ENCODE data around the gene TBC1D1.

Gene TBC1D1

DNA sequence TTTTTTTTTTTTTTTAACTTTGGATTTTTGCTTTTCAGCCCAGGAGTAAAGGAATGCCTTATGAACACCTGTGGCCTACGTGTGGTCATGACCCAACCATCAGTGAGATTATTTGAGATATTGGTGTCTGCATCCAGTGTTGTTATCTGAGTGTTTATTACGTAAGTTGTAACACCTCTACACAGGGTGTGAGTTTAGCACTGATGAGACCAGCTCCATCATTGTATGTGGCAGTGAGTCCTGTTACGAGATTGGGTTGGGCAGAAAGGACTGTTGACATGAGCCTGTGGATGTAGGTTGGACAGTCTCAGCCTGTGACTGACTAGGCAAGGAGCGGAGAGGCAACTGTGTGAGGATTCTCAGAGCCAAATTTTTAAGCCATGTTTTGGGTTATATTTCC lies 248.3 kb downstream of the TBC1D1 start:
- no peaks in the 10 kb centered on the region for H3K27me3 Mint-ChIP-seq
- ATAC-seq (replicated peaks; ENCODE audit: extremely low read depth, poor library complexity, severe bottlenecking) (peak; percentile 89), DNase-seq (ENCODE audit: low spot score in 2 of 2) (no peak)
- H3K4me1 Mint-ChIP-seq = peaks cover 17% of the 10 kb centered on the region
- no peak overlapping the region for H3K4me3 Mint-ChIP-seq
- H3K36me3 Mint-ChIP-seq (ENCODE audit: insufficient read depth) = peaks cover 14% of the 10 kb centered on the region
- no peaks in the 10 kb centered on the region for H3K9me3 Mint-ChIP-seq
- H3K27ac Mint-ChIP-seq (ENCODE audit: low read depth) = peak overlapping the region; percentile 53

GRCh38 chr4:38140643-38141203 lies 249.8 kb downstream of the TBC1D1 start:
- no peak for ATAC-seq (replicated peaks; ENCODE audit: extremely low read depth, poor library complexity, severe bottlenecking)
- DNase-seq (ENCODE audit: low spot score in 2 of 2) = no peak
- peaks cover 11% of the 10 kb centered on the region for H3K36me3 Mint-ChIP-seq (ENCODE audit: insufficient read depth)
- no peaks in the 10 kb centered on the region for H3K27me3 Mint-ChIP-seq
- H3K4me3 Mint-ChIP-seq = no peak overlapping the region
- H3K27ac Mint-ChIP-seq (ENCODE audit: low read depth) = no peak overlapping the region
- peaks cover 17% of the 10 kb centered on the region for H3K4me1 Mint-ChIP-seq
- H3K9me3 Mint-ChIP-seq = no peaks in the 10 kb centered on the region

GRCh38 chr4:38141808-38142500 lies 251.1 kb downstream of the TBC1D1 start:
- Mint-ChIP-seq H3K9me3 (no peaks in the 10 kb centered on the region), H3K27me3 (no peaks in the 10 kb centered on the region), H3K27ac (ENCODE audit: low read depth) (no peak overlapping the region), H3K4me3 (no peak overlapping the region), H3K4me1 (peaks cover 17% of the 10 kb centered on the region), H3K36me3 (ENCODE audit: insufficient read depth) (peaks cover 11% of the 10 kb centered on the region)
- no peak for ATAC-seq (replicated peaks; ENCODE audit: extremely low read depth, poor library complexity, severe bottlenecking)
- no peak for DNase-seq (ENCODE audit: low spot score in 2 of 2)

- Mint-ChIP-seq H3K4me3 (no peak overlapping the region), H3K27ac (ENCODE audit: low read depth) (no peak overlapping the region), H3K36me3 (ENCODE audit: insufficient read depth) (peaks cover 4% of the 10 kb centered on the region), H3K9me3 (no peaks in the 10 kb centered on the region), H3K27me3 (no peaks in the 10 kb centered on the region), H3K4me1 (peaks cover 8% of the 10 kb centered on the region)
- ATAC-seq (replicated peaks; ENCODE audit: extremely low read depth, poor library complexity, severe bottlenecking) = no peak
- no peak for DNase-seq (ENCODE audit: low spot score in 2 of 2)
Observed at GRCh38 chr4:38144031-38144430, 253.1 kb downstream of the TBC1D1 start.

GRCh38 chr4:38145033-38145678 lies 254.3 kb downstream of the TBC1D1 start:
- ATAC-seq (replicated peaks; ENCODE audit: extremely low read depth, poor library complexity, severe bottlenecking) (no peak), DNase-seq (ENCODE audit: low spot score in 2 of 2) (no peak)
- H3K36me3 Mint-ChIP-seq (ENCODE audit: insufficient read depth) = no peaks in the 10 kb centered on the region
- no peak overlapping the region for H3K4me3 Mint-ChIP-seq
- H3K27ac Mint-ChIP-seq (ENCODE audit: low read depth) = no peak overlapping the region
- no peaks in the 10 kb centered on the region for H3K4me1 Mint-ChIP-seq
- no peaks in the 10 kb centered on the region for H3K27me3 Mint-ChIP-seq
- no peaks in the 10 kb centered on the region for H3K9me3 Mint-ChIP-seq

DNA sequence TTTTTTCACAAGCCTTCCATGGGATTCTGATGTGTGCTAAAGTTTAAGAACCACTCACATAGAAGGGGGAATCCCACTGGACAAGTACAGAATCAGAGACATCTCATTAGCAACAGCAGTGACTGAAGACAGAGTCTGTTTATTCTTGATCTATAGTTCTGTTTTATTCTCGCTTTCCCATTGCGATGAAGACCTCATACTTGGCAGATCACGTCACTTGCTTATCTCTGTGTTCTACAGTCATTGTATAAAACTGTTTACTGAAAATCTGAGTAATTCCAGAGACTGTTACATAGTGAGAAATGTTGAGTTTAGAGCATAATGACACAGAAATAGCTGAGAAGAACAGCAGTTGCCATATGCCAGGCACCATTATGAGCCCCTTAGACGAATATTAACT lies 254.9 kb downstream of the TBC1D1 start:
- ATAC-seq (replicated peaks; ENCODE audit: extremely low read depth, poor library complexity, severe bottlenecking) (no peak), DNase-seq (ENCODE audit: low spot score in 2 of 2) (no peak)
- Mint-ChIP-seq H3K36me3 (ENCODE audit: insufficient read depth) (no peaks in the 10 kb centered on the region), H3K27me3 (no peaks in the 10 kb centered on the region), H3K4me1 (no peaks in the 10 kb centered on the region), H3K4me3 (no peak overlapping the region), H3K27ac (ENCODE audit: low read depth) (no peak overlapping the region), H3K9me3 (no peaks in the 10 kb centered on the region)

DNA sequence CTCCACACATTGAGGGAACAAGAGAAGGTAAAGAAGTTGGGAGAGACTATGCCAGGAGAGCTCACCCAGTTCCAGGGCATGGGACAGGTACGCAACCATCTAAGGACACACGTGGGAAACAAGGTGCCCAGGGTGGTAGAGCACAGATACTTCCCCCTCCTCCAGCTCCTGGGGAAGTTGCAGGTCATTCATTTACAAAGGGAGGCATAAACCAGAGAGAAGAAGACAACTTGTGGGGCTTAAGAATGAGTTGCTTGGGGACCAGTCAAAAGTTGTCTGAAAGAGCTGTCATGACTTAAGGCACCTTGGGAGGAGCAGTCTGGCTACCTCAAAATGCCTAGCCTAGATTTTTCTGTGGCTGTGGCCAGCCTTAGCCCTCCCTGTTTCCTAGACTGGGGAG lies 255.5 kb downstream of the TBC1D1 start:
- no peaks in the 10 kb centered on the region for H3K4me1 Mint-ChIP-seq
- ATAC-seq (replicated peaks; ENCODE audit: extremely low read depth, poor library complexity, severe bottlenecking) (no peak), DNase-seq (ENCODE audit: low spot score in 2 of 2) (no peak)
- H3K27me3 Mint-ChIP-seq = no peaks in the 10 kb centered on the region
- no peak overlapping the region for H3K4me3 Mint-ChIP-seq
- no peaks in the 10 kb centered on the region for H3K36me3 Mint-ChIP-seq (ENCODE audit: insufficient read depth)
- H3K9me3 Mint-ChIP-seq = no peaks in the 10 kb centered on the region
- H3K27ac Mint-ChIP-seq (ENCODE audit: low read depth) = peak overlapping the region; percentile 52

GRCh38 chr4:38149472-38149996 lies 258.6 kb downstream of the TBC1D1 start:
- DNase-seq (ENCODE audit: low spot score in 2 of 2) (no peak), ATAC-seq (replicated peaks; ENCODE audit: extremely low read depth, poor library complexity, severe bottlenecking) (no peak)
- H3K27me3 Mint-ChIP-seq = no peaks in the 10 kb centered on the region
- H3K27ac Mint-ChIP-seq (ENCODE audit: low read depth) = no peak overlapping the region
- no peak overlapping the region for H3K4me3 Mint-ChIP-seq
- H3K9me3 Mint-ChIP-seq = no peaks in the 10 kb centered on the region
- peaks cover 8% of the 10 kb centered on the region for H3K4me1 Mint-ChIP-seq
- H3K36me3 Mint-ChIP-seq (ENCODE audit: insufficient read depth) = no peaks in the 10 kb centered on the region

- Mint-ChIP-seq H3K4me3 (no peak overlapping the region), H3K27me3 (no peaks in the 10 kb centered on the region), H3K36me3 (ENCODE audit: insufficient read depth) (no peaks in the 10 kb centered on the region), H3K4me1 (peaks cover 14% of the 10 kb centered on the region), H3K9me3 (no peaks in the 10 kb centered on the region), H3K27ac (ENCODE audit: low read depth) (no peak overlapping the region)
- DNase-seq (ENCODE audit: low spot score in 2 of 2) (no peak), ATAC-seq (replicated peaks; ENCODE audit: extremely low read depth, poor library complexity, severe bottlenecking) (no peak)
Observed at GRCh38 chr4:38149997-38150671, 259.2 kb downstream of the TBC1D1 start.

DNA sequence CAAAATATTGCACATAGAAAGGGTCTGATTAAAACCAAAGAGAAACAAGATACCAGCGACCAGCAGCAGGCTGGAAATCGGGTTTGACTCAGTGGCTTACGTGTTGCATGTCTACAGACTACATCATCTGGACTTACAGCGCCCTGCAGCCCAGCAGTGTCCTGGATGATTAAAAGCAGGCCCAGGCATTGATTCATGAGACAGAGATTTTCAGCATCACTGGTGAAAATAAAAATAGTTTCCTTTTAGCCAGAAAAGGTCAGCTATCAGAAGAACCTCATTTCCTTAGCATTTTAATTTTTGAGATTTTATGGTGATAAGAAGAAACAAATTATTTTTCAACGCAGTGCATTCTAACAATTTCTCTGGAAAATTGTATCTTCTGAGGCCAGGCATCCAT lies 259.9 kb downstream of the TBC1D1 start:
- DNase-seq (ENCODE audit: low spot score in 2 of 2) = no peak
- no peak overlapping the region for H3K27ac Mint-ChIP-seq (ENCODE audit: low read depth)
- H3K36me3 Mint-ChIP-seq (ENCODE audit: insufficient read depth) = no peaks in the 10 kb centered on the region

DNA sequence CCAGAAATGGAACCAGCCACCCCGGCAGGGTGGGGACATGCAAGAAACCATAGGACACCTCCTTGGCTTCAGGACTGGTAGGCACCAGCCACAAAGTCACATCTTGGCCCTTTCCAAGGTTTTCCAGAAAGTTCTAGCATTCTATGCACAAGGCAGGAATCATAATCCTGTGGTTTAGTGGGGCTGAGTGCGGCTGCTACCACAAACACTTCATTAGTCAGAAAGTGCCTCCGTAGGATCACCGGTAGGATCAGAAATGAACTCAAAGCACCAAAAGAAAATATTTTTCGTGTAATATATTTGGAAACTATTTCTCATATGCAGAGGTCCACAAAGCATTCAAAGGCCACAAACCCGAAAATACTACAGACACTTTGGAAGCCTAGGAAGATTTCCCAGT lies 261.0 kb downstream of the TBC1D1 start:
- no peak overlapping the region for H3K27ac Mint-ChIP-seq (ENCODE audit: low read depth)
- DNase-seq (ENCODE audit: low spot score in 2 of 2) (no peak), ATAC-seq (replicated peaks; ENCODE audit: extremely low read depth, poor library complexity, severe bottlenecking) (no peak)
- H3K27me3 Mint-ChIP-seq = no peaks in the 10 kb centered on the region
- no peak overlapping the region for H3K4me3 Mint-ChIP-seq
- H3K36me3 Mint-ChIP-seq (ENCODE audit: insufficient read depth) = no peaks in the 10 kb centered on the region
- no peaks in the 10 kb centered on the region for H3K9me3 Mint-ChIP-seq
- H3K4me1 Mint-ChIP-seq = peaks cover 28% of the 10 kb centered on the region

More for the DNA sequence above, 259.9 kb downstream of the TBC1D1 start:
- Mint-ChIP-seq H3K4me1 (peaks cover 20% of the 10 kb centered on the region), H3K27me3 (no peaks in the 10 kb centered on the region), H3K9me3 (no peaks in the 10 kb centered on the region), H3K4me3 (no peak overlapping the region)
- ATAC-seq (replicated peaks; ENCODE audit: extremely low read depth, poor library complexity, severe bottlenecking) = no peak

DNA sequence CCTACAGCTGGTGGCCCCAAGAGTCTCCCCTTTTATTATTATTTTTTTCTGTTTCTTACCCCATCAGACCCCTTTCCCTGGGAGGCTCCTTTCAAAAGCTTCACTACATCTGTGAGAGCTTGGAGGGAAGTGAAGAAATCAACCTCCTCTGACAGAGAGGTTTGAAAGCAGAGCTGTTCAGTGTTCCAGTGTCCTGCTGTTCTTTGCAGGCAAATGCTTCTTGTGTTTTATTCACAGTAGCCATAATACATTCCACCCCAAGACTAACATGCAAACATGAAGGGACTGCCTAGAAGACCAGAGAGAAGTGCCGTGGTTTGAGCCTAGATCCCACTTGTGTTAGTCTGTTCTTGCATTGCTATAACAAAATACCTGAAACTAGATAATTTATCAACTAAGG lies 261.4 kb downstream of the TBC1D1 start:
- no peaks in the 10 kb centered on the region for H3K36me3 Mint-ChIP-seq (ENCODE audit: insufficient read depth)
- peaks cover 28% of the 10 kb centered on the region for H3K4me1 Mint-ChIP-seq
- ATAC-seq (replicated peaks; ENCODE audit: extremely low read depth, poor library complexity, severe bottlenecking) = no peak
- no peaks in the 10 kb centered on the region for H3K27me3 Mint-ChIP-seq
- no peaks in the 10 kb centered on the region for H3K9me3 Mint-ChIP-seq
- DNase-seq (ENCODE audit: low spot score in 2 of 2) = no peak
- no peak overlapping the region for H3K4me3 Mint-ChIP-seq
- no peak overlapping the region for H3K27ac Mint-ChIP-seq (ENCODE audit: low read depth)
